ENCODE results near the gene PARP11. TPM values are rescaled to one million over a fixed set of nuclear protein-coding genes. Genes with fewer than 3 reads are reported as not detected.

Gene PARP11
- total and polyA plus RNA-seq, 2 of the 8 experiments (the other 6 are each of a cell fraction or from before 2014, with no cell fraction given), result 4.2 to 13.3 TPM

GRCh38 chr12:3841783-3842182, 31.4 kb downstream of the PARP11 start (continued):
- TF ChIP-seq CHD7 (IDR thresholded peaks at IDR 0.05; ENCODE audit: insufficient replicate concordance, low read length) (no peak), RBBP5 (IDR thresholded peaks at IDR 0.05; ENCODE audit: borderline replicate concordance, low read depth, low read length) (no peak), SP4 (IDR thresholded peaks at IDR 0.05; ENCODE audit: low read length) (no peak), RXRA (IDR thresholded peaks at IDR 0.05; ENCODE audit: insufficient read depth, low read depth, low read length) (no peak), SIRT6 (IDR thresholded peaks at IDR 0.05; ENCODE audit: low read length) (no peak), POLR2AphosphoS5 (IDR thresholded peaks at IDR 0.05; ENCODE audit: low read depth, low read length) (no peak), SP2 (IDR thresholded peaks at IDR 0.05; ENCODE audit: low read length) (no peak)
